ENCODE measurements around the gene CSMD2.

Gene CSMD2

GRCh38 chr1:33617451-33617850, 547.6 kb downstream of the CSMD2 start:
- peaks cover 45% of the 10 kb centered on the region for H3K27me3 ChIP-seq
- no peaks in the 10 kb centered on the region for H3K36me3 ChIP-seq
- TF ChIP-seq, protein P1, sequence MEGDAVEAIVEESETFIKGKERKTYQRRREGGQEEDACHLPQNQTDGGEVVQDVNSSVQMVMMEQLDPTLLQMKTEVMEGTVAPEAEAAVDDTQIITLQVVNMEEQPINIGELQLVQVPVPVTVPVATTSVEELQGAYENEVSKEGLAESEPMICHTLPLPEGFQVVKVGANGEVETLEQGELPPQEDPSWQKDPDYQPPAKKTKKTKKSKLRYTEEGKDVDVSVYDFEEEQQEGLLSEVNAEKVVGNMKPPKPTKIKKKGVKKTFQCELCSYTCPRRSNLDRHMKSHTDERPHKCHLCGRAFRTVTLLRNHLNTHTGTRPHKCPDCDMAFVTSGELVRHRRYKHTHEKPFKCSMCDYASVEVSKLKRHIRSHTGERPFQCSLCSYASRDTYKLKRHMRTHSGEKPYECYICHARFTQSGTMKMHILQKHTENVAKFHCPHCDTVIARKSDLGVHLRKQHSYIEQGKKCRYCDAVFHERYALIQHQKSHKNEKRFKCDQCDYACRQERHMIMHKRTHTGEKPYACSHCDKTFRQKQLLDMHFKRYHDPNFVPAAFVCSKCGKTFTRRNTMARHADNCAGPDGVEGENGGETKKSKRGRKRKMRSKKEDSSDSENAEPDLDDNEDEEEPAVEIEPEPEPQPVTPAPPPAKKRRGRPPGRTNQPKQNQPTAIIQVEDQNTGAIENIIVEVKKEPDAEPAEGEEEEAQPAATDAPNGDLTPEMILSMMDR (IDR thresholded peaks at IDR 0.05): no peak
- H3K9me3 ChIP-seq: no peaks in the 10 kb centered on the region
- H3K27ac ChIP-seq: no peak overlapping the region
- no peaks in the 10 kb centered on the region for H3K4me1 ChIP-seq (ENCODE audit: control insufficient read depth in 1 of 2, insufficient read depth in 1 of 2, low read depth in 1 of 2, low read length in 1 of 2)
- H3K4me3 ChIP-seq (ENCODE audit: low read depth in 1 of 2, low read length in 1 of 2): no peak overlapping the region

GRCh38 chr1:33616780-33617179, 548.2 kb downstream of the CSMD2 start:
- Histone ChIP-seq H3K27ac (no peak overlapping the region), H3K9me3 (no peaks in the 10 kb centered on the region), H3K27me3 (peaks cover 45% of the 10 kb centered on the region), H3K4me3 (ENCODE audit: low read depth in 1 of 2, low read length in 1 of 2) (no peak overlapping the region), H3K4me1 (ENCODE audit: control insufficient read depth in 1 of 2, insufficient read depth in 1 of 2, low read depth in 1 of 2, low read length in 1 of 2) (no peaks in the 10 kb centered on the region), H3K36me3 (no peaks in the 10 kb centered on the region)
- TF ChIP-seq, protein P1 (IDR thresholded peaks at IDR 0.05): no peak

- Histone ChIP-seq H3K27me3 (peaks cover 45% of the 10 kb centered on the region), H3K4me3 (ENCODE audit: low read depth in 1 of 2, low read length in 1 of 2) (no peak overlapping the region), H3K4me1 (ENCODE audit: control insufficient read depth in 1 of 2, insufficient read depth in 1 of 2, low read depth in 1 of 2, low read length in 1 of 2) (no peaks in the 10 kb centered on the region), H3K36me3 (no peaks in the 10 kb centered on the region), H3K9me3 (no peaks in the 10 kb centered on the region), H3K27ac (no peak overlapping the region)
- TF ChIP-seq, protein P1 (IDR thresholded peaks at IDR 0.05): no peak
Measured at GRCh38 chr1:33615546-33615945, 549.5 kb downstream of the CSMD2 start.

GRCh38 chr1:33610864-33611455, 554.1 kb downstream of the CSMD2 start:
- H3K36me3 ChIP-seq: no peaks in the 10 kb centered on the region
- no peak overlapping the region for H3K27ac ChIP-seq
- TF ChIP-seq, protein P1 (IDR thresholded peaks at IDR 0.05): no peak
- H3K9me3 ChIP-seq: no peaks in the 10 kb centered on the region
- no peak overlapping the region for H3K4me3 ChIP-seq (ENCODE audit: low read depth in 1 of 2, low read length in 1 of 2)
- no peaks in the 10 kb centered on the region for H3K4me1 ChIP-seq (ENCODE audit: control insufficient read depth in 1 of 2, insufficient read depth in 1 of 2, low read depth in 1 of 2, low read length in 1 of 2)
- peaks cover 23% of the 10 kb centered on the region for H3K27me3 ChIP-seq

DNA sequence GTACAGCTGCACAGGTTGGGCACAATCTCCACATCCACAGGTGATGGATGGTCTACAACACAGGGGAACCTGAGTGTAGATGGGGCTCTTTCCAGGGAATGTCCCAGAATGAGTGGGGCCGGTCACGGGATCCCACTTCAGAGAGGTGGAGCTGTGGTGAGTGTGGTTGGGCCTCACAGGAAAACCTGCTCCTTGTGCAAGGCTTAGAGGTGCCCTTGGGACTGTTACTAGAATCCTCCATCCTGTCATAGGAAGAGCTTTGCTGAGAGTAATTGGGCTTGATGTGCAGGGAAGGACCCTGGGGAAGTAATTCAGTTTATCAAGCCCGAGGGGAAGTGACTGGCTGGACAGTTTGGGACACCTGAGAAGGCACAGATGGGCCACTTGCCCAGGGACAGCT, 554.6 kb downstream of the CSMD2 start:
- H3K4me1 ChIP-seq (ENCODE audit: control insufficient read depth in 1 of 2, insufficient read depth in 1 of 2, low read depth in 1 of 2, low read length in 1 of 2): no peaks in the 10 kb centered on the region
- peaks cover 18% of the 10 kb centered on the region for H3K27me3 ChIP-seq
- no peaks in the 10 kb centered on the region for H3K9me3 ChIP-seq
- TF ChIP-seq, protein P1 (IDR thresholded peaks at IDR 0.05): no peak
- no peaks in the 10 kb centered on the region for H3K36me3 ChIP-seq
- H3K27ac ChIP-seq: no peak overlapping the region
- no peak overlapping the region for H3K4me3 ChIP-seq (ENCODE audit: low read depth in 1 of 2, low read length in 1 of 2)

Data from neutrophil (primary cell).